Measurements from ENCODE around the gene PTPN21.

GRCh38 chr14:88554457-88555286, at the start of gene PTPN21:
- TF ChIP-seq POLR2A (IDR thresholded peaks at IDR 0.05; ENCODE audit: low read length), result peak; percentile 36
- no peak for TF ChIP-seq CTCF (IDR thresholded peaks at IDR 0.05)
- TF ChIP-seq CEBPB (IDR thresholded peaks at IDR 0.05), result no peak
- no peak for TF ChIP-seq RARB (CRISPR knock-in tag; IDR thresholded peaks at IDR 0.05)
- TF ChIP-seq EP300 (IDR thresholded peaks at IDR 0.05), result no peak
- no peak; the same call in 1 of the 2 replicates for TF ChIP-seq MYC (IDR thresholded peaks at IDR 0.05; ENCODE audit: borderline replicate concordance, low read length)
- no peak for TF ChIP-seq RFX5 (IDR thresholded peaks at IDR 0.05)
- no peak for TF ChIP-seq POLR2AphosphoS2 (conservative IDR thresholded peaks at IDR 0.05; ENCODE audit: low read length)
- no peak for TF ChIP-seq SMC3 (IDR thresholded peaks at IDR 0.05)
- no peak for TF ChIP-seq RCOR1 (IDR thresholded peaks at IDR 0.05; ENCODE audit: low read depth, low read length)
- no peak for TF ChIP-seq ESRRA (IDR thresholded peaks at IDR 0.05; ENCODE audit: borderline replicate concordance, low read length)
